ENCODE results near the gene SKIC2.
A peak's percentile ranks its signal among the peaks of the same experiment; 100 is the strongest.
"Not testable (repeated sequence)": the region's sequence is repeated elsewhere in the genome, so short reads cannot be mapped to it uniquely, and the experiment has no call there.

SKIC2 gene

DNA sequence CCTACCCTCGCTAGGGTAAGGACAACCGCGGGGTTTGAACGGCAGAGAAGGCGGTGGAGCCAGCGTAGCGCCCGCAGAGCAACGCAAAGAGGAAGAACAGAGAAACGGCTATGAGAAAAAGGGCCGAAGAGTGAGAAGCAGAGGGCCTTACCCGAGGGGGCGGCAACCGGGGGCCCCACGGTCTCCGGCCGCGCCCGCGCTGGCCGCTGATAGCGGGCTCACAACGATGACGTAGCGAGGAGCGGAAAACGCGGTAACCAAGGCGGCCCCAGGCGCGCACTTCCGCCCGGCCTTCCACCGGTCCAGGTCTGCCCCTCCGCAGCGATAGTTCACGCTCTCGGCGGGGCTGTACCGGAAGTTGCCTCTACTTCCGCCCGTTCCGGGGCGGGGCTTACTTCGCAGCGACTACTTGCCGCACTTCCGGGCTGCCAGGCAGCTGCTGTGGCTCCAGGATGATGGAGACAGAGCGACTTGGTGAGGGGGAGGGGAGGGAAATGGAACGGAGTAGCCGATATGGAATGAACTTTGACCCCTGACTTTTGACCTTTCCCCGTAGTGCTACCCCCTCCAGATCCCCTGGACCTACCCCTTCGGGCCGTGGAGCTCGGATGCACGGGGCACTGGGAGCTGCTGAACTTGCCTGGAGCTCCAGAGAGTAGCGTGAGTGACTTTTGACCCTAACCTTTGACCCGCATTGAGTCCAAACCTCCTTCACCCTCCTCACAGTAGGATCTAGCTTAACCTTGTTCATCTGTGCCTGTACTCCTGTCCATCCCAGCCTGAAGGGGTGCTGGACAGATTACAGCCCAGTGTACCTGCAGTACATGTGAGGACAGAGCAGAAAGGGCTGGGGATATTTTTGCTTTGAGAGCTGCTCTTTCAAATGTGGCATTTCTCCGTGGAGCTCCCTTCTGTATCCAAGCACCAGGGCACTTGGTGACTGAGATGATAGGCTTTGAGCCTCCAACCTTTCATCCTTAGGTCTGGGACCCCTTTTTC lies at the start of gene SKIC2, which contains the start of gene NELFE:
Gene SKIC2, plus strand, starts transcription at position 435 of the 999 bp plus-strand sequence. Its CDS starts 18 bp downstream, at position 453.
Gene NELFE, minus strand, starts transcription at position 231 of the 999 bp plus-strand sequence. CDS start 525 bp downstream, outside the sequence.
- peak; percentile 81 for DNase-seq

DNA sequence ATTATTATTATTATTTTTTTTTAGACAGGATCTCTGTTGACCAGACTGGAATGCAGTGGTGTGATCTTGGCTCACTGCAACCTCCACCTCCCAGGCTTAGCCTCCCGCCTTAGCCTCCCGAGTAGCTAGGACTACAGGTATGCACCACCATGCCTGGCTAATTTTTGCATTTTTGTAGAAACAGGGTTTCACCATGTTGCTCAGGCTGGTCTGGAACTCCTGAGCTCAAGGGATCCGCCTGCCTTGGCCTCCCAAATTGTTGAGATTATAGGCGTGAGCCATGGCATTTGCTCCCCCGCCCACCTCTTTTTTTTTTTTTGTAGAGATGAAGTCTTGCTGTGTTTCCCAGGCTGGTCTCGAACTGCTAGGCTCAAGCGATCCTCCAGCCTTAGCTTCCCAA lies 49.7 kb upstream of the SKIC2 start:
- DNase-seq, result not testable (repeated sequence)

GRCh38 chr6:31911826-31912585 lies 47.0 kb upstream of the SKIC2 start:
- DNase-seq, result no peak

DNA sequence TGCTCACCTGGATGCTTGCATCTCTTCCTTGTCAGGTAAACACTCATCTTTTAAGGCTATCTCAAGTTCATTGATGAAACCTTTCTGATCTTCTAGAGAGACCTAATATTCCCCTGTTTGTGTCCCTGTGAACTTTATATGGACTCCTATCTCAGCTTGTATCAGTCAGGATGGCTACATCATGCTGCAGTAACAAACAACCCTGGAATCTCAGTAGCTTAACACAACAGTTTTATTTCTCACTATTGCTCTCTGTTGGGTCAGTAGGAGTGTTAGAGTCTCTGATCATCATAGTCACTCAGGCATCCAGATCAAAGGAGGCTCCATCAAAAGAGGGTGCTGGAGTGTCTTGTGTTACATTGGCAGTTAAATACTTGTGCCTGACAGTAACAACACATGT lies 43.6 kb upstream of the SKIC2 start:
- no peak for DNase-seq

DNA sequence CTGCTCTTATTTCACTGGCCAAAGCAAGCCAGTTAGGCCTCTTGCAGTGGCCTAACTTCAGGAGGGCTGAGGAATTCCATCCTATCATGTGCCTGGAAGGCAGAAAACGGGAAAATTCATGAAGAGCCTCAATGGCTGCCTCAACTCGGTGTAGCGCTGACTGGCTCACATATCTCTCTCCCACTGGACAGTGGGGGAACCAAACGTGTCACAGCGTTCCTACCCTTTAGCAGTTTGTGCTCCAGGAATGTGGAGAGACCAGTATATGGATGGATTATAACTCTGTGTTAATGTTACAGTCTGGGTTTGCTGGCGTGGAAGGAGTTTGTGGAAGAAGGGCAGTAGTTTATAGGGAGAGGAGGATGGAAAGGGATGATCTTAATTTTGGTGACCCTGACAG lies 43.2 kb upstream of the SKIC2 start:
- no peak for DNase-seq

GRCh38 chr6:31918069-31918720 lies 40.8 kb upstream of the SKIC2 start:
- no peak for DNase-seq

GRCh38 chr6:31919624-31920303 lies 39.2 kb upstream of the SKIC2 start:
- DNase-seq, result no peak

- DNase-seq, result no peak
Measured at GRCh38 chr6:31920811-31921210, 38.2 kb upstream of the SKIC2 start.

DNA sequence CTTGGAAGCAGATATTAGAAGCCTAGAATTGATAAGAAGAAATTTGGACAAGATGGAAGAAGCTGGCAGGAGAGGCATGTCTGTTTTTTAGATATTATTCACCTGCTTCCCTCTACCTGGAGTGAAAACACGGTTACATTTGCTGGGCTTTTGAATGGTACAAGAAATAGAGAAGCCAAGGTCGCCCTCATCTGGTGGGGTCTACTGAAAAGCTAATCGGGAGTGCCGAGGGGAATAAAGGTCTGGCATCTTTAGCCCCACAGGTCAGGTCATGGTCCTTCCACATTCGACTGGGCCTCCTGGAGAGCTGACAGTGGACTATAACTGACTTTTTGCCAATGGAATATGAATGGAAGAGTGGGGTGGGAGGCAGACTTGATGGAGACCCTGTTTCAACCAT lies 36.0 kb upstream of the SKIC2 start:
- no peak for DNase-seq

DNA sequence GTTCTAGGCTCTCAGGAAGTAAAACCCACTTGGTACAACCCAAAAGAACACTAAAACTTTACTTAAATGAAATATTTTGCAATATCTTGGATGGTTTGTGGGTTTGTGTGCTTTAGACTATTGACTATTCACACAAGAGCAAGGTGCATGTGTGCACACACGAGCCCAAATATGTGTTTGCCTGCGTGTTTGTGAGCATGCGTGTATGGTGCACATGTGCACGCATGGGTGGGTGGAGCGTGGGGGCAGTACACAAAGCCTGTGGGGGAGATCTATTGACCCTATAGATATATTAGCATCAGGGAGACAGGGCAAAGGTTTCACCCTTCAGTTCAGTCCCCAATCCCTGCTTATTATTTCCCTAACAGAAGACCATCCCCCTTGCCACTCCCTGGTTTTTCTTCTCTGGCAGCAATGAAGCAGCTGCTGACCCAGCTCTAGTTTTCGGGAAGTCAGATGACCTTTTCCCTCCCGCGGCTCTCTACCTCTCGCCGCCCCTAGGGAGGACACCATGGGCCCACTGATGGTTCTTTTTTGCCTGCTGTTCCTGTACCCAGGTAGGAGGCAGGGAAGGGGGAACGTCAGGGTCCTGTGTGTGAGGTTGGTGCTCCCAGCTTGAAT lies 31.6 kb upstream of the SKIC2 start, which contains the start of gene C2:
Gene C2, plus strand, starts transcription at position 476 of the 621 bp plus-strand sequence. Its CDS starts 36 bp downstream, at position 512.
- no peak for DNase-seq

GRCh38 chr6:31927863-31928671 lies 30.9 kb upstream of the SKIC2 start:
- no peak for DNase-seq

DNA sequence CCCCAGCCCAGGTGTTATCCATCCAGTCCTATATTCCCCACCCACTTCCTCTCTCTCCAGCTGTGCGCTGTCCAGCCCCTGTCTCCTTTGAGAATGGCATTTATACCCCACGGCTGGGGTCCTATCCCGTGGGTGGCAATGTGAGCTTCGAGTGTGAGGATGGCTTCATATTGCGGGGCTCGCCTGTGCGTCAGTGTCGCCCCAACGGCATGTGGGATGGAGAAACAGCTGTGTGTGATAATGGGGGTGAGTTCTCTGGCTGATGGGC lies 30.4 kb upstream of the SKIC2 start:
- DNase-seq, result no peak

GRCh38 chr6:31930962-31931361 lies 28.0 kb upstream of the SKIC2 start:
- DNase-seq, result no peak

- not testable (repeated sequence) for DNase-seq
Measured at GRCh38 chr6:31932137-31932536, 26.8 kb upstream of the SKIC2 start.

- DNase-seq, result no peak
Measured at GRCh38 chr6:31933537-31933936, 25.4 kb upstream of the SKIC2 start.

GRCh38 chr6:31935021-31935420 lies 24.0 kb upstream of the SKIC2 start:
- DNase-seq, result no peak

DNA sequence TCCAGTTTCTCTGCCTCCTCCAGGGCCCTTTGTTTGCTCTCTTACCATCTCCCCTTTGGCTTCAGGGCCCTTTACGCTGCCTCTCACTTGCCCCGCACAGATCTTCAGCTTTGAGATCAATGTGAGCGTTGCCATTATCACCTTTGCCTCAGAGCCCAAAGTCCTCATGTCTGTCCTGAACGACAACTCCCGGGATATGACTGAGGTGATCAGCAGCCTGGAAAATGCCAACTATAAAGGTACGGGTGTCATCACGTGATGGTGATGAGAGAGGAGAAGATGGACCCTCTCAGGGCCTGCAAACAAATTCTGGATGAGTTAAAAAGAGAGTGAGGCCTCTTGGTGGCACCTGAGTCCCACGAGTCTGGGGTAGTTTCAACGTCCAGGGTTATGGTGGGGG lies 23.2 kb upstream of the SKIC2 start:
- DNase-seq, result no peak

DNA sequence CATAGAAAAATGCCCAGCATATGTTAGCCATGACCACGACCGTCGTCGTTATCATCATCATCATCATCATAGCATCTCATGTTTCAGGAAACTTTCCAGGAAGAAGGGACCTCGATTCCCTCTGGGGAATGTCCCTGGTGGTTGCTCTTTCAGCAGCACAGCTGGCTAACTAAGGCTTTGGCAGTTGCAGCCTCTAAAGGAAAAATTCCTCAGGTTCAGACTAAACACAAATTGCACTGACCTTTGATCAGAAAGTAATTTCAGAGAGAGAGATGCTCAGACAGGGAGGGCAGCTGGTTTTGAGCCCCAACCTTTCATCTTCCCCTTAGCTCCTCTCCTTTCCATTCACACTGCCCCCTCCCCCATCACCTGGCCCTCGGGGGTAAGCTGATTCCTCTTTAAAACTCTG lies 18.7 kb upstream of the SKIC2 start:
- no peak for DNase-seq

DNA sequence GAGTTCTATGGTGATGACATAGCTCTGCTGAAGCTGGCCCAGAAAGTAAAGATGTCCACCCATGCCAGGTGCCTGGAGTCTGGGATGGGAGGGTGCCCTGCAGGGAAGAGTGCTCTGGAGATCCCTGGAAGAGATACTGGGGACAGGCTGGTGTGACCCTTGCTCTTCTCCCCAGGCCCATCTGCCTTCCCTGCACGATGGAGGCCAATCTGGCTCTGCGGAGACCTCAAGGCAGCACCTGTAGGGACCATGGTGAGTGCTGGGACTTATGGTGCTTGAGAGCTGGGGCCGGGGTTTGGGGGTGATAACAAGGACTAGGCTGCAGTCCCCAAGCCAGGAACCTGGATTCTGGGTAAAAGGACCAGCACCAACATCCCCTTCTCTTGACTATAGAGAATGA lies 15.2 kb upstream of the SKIC2 start:
- DNase-seq, result no peak

DNA sequence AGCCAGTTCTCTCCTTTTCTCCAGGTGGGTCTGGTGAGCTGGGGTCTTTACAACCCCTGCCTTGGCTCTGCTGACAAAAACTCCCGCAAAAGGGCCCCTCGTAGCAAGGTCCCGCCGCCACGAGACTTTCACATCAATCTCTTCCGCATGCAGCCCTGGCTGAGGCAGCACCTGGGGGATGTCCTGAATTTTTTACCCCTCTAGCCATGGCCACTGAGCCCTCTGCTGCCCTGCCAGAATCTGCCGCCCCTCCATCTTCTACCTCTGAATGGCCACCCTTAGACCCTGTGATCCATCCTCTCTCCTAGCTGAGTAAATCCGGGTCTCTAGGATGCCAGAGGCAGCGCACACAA lies 13.8 kb upstream of the SKIC2 start:
- DNase-seq, result no peak

Data from NCI-H1417 treated with DMSO at 0.1 percent for 48 hours (cell line).